Activated gamma-delta T cell treated with Interleukin-2 at 50 U/mL for 16 hours (primary cell): ENCODE measurements around the gene THADA.

Experiments used
- DNase-seq: peaks from one replicate; pipeline ENCODE4 v3.0.0-alpha.2; 2020

Gene THADA

DNA sequence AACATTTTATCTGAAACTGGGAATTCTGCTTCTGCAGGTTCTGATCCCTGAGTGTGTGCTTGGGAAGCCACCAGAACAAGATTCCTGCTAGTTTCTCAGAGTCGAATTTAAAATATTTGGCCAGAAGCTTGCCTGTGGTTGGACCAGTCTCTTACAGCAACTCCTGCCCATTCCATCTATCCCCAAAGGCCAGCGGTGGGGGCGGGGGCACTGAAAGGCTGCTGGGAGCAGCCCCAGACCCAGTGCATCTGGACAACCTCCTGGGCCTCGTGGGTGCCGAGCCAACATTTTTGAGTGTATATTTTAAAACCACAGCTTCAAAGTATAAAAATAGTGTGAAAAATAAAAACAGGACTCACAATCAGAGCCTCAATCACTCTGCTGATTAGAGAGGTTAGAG, 330.8 kb downstream of the THADA start:
- no peak for DNase-seq

DNA sequence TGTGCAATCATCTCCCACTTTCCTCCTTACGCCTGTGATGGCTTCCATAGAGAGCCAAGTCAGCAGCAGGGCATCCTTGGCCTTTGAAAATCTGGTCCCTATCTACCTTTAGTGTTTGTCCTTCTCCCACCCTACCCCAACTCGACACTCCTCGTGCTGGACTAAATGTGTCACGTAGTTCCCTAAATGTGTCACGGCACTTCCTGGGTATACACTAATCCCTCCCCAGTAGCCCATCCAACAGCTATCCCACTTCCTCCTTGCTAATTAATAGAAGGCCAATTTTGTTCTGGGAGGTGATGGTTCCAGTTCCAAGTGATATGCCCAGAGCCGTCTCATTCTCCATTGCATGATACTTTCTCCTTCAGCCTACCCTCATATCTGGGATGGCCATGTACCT, 332.9 kb downstream of the THADA start:
- no peak for DNase-seq

DNA sequence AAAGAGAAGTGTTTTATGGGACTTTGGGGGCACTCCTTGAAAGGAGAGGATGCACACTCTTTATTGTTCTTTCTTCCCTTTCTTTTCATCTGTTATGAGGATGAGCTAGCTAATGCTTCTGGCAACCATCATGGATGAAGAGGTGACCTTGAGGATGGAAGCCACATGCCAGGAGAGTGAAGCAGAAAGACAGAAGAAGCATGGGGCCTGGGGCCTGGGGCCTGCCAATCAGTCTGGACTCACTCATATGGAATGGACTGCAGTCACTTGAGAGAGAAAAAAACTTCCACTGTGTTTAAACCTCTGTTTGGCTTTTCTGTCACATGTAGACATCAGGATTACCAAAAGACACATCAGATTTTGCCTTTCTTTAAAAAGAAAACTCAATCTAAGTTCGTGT, 333.6 kb downstream of the THADA start:
- no peak for DNase-seq

DNA sequence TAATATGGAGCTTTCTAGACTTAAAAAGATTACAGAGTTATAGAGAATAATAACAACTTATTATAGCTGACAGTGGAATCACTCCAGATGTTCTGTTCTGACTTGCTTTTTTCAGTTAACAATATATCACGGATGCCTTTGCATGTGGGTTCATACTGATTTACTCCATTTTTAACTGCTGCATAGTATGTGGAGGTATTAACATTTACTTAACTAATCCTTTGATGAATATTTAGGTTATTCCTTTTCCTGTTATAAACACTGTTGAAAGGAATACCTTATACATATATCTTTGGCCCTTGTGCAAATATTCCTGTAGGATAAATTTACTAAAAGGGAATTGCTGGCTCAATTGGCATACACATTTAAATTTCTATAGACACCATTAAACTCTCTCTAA, 336.3 kb downstream of the THADA start:
- DNase-seq: no peak

DNA sequence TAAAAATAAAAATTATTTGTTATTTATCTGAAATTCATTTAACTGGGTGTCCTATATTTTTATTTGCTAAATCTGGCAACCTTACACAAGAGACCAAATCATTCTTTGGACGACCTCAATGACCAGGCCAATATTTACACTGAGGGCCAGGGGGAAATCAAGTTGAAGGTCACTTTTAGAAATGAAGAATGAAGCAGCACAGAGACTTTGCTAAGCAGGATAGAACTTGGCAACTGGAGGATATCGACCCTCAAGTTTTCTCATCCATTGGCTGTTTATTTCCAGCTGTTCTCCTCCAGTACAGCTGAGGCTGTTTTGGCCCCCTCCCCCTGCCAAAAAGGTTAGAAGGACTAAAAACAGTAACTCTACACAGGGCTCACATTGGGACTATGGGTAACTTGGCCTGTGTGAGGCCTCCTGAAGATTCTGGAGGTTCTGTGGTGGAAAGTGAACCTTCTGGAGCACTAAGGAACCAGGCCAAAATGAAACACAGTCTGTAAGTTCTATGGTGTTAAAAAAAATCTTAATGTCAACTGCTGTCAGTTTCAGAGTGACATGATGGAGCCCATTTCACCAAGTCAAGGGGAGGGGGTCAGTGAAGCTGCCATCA, 337.2 kb downstream of the THADA start:
- DNase-seq: no peak

DNA sequence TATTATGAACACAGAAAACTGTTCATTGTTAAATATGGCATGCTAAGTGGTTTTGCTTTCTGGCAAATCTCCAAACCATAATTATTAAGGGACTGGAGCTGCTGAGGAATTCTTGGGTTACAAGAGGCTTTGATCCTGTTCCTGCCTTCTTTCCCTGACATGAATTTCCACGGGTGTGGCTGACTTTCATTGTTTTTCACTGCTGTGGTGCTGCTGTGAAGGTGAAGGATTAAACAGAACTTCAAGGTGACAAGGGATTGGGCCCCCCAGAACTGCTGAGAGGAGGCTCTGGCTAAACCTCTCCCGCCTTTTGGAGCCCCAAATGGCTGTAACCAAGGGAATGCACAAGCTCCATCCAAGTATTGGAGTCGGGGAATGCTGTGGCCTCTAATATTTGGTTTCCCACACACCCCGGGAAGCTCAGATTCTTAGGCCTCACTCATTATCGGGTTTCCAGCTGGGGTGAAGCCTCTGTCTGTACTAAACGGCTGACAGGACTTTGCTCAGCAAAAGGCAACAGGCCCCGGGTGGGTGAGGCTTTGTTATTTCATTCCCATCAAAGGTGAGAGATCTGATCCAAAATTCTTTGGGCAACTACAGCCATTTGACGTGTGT, 340.4 kb downstream of the THADA start:
- no peak for DNase-seq

DNA sequence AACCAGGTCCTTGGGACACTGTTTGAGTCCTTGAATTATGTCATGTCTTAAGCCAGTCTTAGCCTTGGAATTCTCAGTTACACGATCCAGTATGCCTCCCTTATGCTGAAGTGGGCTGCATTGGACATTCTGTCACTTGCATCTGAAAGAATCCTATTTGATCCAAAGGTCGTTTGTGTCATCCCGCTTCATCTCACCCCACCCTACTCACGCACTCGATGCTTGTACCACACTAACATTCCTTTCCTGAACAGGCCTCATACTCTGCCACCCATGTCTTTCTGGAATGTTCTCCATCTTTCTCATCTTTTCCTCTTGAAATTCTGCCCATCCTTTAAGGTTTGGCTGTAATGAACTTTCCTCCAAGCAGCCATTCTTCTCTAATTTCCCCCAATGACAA, 341.5 kb downstream of the THADA start:
- DNase-seq: no peak

DNA sequence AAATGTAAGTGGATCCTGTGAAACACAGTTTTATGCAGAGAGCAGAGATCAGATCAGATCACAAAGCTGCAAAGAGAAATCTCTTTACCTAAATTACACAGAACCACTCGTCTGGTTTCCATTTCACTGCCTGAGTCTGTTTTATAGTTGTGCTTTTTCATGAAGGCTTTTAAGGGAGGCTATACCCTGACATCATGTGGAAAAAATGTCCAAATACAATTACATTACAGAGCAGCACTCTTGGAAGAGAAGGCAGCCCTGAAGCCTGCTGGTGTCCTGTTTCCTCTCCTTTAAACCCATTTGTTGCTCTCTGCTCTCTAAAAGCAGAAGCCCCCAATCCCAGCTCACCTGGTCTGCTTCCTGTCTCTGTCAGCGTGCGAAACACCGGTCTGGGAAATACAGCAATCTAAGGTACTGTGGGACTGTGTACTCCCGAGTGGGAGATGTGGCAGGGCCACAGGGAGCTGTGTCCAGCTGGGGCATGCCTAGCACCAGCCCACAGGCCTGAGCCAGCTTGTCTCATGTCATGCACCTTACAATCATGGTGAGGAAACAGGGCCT, 344.6 kb downstream of the THADA start:
- no peak for DNase-seq

DNA sequence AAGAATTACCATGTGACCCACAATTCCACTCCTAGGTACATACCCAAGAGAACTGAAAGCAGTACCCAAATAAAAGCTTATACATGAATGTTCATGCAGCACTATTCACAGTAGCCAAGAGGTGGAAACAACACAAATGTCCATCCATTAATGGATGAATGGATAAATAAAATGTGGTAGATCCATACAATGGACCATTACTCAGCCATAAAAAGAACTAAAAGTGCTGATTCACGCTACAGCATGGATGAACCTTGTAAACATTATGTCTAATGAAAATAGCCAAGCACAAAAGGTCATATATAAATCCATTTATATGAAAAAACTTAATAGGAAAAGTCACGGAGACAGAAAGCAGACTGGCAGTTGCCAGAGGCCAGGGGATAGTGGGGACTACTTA, 345.8 kb downstream of the THADA start:
- no peak for DNase-seq

DNA sequence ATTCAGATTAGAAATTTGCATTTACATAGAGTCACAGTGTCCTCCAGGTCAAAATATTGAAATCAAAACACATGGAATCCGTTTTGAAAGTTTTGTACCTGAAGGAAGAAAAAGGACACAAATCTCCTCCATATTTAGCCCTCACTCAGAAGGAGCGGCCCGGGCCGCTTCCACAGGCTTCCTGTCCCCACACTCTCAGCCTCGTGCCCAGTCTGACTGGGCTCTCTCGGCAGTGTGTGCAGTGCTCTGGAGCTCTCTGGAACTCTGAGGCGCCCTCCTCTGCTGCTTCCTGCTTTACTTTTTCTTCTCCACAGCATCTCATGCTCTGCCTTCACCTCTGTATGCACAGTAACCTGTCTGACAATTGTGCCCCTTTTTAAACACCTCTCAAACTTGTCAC, 347.2 kb downstream of the THADA start:
- no peak for DNase-seq

DNA sequence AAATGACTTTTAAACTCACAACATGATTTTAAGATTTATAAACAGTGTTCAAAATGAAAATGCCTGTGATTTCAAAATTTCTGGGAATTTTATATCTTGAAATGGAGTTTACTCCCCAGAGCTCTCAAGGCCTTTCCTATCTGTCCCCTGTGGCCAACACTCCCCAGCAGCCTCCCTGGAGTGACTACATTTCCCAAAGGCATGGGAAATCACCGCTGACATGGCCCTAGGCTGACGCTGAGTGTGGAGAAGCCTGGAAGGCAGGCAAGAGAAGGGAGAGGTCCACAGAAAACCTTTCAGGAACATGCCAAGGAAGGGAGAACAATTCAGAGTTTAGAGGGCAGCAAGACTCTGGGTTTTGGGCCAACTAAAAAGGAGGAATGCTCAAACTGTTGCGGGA, 349.2 kb downstream of the THADA start:
- DNase-seq: no peak

DNA sequence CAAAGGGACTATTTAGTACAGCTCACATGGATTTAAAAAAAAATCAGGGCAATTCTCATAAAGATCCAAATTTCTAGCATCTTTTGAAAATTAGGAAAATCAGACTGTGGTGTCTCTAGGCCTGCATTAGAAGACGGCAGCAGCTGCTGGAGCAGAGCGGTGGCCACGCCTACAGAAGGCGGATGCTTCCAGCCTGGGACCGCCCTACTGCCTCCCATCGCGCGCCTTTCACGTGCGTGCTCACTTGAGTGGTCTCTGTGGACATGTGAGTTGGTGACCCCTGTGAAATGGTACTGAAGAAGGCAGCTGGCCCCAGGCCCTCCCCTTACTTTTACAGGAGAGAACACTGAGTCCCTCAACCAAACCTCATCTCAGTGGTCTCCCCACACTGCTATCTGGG, 354.3 kb downstream of the THADA start:
- DNase-seq: no peak

DNA sequence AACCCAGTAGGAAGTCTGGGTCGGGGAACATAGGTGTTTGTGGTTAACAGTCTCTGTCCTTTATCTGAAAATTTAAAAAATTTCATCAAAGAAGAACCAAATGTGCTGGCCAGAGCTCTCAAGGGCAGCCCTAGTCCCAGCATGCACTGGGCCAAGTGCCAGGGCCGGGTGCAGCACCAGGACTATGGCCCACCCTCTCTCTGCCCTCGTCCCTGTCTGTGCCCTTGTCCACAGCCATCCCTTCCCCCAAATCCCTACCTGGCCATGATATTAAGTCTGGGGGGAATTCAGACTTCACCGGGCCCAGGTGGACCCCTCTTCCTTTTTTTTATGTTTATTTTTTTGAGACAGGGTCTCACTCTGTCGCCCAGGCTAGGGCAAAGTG, 355.1 kb downstream of the THADA start:
- DNase-seq: no peak

DNA sequence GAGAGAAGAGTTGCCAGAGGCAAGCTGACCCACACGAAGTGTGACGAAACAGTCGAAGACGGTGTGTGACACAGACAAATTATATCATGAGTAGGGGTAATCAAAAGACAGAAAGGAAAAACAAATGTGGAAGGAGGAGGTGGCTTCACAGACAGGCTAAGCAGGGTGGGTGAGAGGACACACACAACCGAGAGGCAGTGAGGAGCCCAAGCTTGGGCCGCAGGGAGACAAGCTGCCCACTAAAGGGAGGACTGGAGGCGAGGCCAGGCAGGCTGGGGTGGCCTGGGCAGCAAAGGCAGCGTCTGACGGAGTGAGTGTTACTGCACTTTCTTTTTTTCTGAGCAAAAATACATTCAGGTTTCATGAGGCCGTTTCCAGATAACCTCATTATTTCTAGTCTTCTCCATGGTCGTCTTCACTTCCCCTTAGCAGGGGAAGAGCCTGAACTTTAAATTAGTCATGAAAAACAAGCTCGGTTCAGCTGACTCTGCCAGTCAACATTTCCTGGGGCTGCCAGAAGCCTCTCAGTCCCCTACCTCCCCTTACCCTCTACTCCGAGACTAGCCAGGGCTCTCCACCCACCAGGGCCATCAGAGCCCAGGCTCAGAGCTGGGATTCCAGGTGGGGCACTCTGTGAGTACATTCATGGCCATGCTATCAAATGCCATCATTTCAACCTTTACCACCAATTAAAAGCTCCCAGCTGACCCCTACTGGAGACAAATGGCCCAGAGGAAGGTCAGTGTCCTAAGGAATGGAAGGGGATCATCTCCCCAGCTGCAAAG, 355.7 kb downstream of the THADA start:
- no peak for DNase-seq

DNA sequence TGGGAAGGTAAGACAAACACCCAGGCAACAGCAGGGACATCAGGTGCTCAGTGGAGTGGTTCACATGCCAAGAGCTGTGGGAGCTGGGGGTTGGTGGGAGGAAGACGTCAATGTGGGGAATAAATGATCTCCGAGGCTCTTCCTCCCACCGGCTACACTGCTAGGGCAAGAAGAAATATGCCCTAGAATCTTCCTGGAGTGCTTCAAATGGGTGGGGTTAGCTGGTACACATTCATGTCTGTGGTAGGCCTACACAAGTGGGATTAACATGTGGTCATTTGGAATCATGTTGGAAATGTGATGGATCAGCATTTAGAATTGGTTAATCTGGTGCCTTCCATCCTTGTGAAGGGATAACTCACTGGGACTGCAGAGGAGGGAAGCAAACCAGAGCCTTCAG, 357.0 kb downstream of the THADA start:
- no peak for DNase-seq

DNA sequence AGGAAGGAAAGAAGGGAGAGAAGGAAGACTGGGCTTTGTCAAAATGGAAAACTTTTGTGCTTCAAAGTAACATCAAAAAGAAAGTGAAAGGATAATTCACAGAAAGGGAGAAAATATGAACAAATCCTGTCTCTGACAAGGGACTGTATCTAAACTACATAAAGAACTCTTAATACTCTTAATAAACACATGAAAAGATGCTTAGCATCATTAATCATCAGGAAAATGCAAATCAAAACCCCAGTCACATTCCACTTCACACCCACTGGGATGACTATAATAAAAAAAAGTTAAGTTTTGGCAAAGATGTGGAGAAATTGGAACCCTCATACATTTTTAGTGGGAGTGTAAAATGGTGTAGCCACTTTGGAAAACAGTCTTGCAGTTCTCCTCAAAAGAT, 357.7 kb downstream of the THADA start:
- no peak for DNase-seq

DNA sequence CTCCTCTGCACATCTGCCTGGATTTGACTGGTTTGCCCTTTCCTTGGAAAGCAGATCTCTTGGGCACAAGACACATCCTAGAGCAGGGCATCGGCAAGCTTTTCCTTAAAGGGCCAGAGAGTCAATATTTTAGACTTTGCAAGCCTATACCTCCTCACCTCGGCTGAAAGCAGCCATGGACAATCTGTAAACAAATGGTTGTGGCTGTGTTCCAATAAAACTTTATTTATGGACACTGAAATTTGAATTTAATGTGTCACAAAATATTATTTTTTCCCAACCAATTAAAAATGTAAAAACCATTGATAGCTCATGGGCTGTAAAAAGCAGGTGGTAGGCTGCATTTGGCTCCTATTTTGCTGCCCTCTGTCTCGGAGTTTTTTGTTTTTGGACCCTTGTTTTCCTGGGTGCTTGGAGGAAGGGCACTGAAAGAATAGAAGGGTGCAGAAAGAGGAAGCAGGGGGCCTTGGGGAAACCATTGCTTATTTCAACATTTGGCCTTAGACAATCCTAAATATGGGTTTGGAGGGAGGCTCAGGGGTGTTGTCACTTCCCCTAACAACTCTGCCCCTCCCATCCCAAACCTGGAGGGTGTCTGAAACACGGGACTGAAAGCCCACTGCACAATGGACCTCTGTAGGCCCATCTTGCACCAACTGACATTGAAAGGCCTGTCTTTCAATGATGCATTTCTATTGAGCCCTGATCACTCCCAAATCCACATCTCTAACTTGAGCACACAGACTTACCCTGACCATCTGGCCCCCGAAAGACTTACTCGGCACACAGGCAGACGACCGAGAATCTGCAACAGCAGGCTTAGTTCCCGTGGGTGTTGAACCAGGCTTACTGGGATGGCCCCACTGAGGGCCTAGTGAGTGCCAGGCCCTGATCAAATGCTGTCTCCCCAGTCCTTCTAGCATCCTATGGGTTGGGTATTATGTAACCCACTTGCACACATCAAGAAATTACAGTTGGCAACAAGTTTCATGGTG, 362.3 kb downstream of the THADA start:
- no peak for DNase-seq

DNA sequence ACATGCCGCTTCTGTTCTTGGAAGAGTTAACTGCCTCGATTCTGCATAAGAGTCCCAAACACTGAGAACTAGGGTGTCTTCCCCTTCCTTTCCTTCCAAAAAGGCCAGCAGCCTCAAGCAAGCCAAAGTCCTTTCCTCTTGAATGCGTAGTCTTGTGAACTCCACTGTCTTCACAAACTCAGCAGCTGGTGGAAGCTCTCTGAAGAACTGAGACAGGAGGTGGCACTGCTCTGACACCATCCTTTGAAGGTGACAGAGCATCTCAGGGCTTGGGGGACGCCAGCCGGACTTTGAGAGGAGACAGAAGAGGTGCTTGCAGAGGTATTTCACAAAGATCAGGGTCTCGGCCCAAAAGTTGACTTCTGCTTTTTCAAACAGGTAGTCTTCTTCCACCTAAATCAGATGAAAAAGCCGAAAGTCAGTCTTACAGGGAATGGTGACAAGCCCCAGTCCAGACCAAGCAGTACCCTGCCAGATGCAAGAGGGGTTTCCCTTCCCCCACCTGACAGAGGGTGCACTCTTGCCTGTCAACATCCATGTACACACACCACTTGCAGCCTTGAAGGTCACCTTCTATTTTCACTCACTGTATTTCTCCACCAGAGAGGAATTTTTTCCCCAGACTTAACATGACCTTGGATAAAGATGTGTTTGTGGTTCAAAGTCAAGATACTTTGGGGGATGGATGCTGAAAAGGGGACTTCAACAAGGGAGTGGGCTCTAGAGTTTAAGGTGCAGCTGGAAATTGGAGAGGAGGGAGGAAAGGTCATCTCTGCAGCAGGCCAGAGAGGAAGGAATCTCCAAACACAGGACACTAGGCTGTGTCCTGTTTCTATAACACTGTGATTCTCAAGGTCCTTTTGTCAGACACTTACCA, 364.6 kb downstream of the THADA start:
- DNase-seq: no peak

DNA sequence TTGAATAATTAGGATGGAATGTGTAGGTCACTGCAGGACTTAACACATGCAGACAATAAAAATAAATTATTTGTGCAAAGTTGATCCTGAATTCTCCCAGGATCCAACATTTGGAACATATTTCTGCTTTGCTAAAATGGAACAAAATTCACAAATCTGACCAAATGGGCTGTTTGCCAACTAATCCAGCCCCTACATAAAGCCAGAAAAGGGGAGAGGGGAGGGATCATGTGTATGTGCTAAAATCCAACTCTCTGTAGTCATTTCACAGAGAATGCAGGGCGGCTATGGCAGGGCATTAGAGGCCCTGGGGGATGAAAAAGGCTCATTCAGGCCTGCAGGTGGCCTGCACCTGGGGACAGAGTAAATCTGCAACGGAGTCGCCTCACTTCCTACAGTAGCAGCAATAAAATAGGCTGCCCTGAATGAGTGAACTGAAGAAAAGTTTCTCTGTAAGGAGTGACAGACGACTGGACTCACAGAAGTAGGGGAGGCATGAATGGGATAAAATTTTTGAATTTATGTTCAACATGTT, 365.4 kb downstream of the THADA start:
- no peak for DNase-seq

DNA sequence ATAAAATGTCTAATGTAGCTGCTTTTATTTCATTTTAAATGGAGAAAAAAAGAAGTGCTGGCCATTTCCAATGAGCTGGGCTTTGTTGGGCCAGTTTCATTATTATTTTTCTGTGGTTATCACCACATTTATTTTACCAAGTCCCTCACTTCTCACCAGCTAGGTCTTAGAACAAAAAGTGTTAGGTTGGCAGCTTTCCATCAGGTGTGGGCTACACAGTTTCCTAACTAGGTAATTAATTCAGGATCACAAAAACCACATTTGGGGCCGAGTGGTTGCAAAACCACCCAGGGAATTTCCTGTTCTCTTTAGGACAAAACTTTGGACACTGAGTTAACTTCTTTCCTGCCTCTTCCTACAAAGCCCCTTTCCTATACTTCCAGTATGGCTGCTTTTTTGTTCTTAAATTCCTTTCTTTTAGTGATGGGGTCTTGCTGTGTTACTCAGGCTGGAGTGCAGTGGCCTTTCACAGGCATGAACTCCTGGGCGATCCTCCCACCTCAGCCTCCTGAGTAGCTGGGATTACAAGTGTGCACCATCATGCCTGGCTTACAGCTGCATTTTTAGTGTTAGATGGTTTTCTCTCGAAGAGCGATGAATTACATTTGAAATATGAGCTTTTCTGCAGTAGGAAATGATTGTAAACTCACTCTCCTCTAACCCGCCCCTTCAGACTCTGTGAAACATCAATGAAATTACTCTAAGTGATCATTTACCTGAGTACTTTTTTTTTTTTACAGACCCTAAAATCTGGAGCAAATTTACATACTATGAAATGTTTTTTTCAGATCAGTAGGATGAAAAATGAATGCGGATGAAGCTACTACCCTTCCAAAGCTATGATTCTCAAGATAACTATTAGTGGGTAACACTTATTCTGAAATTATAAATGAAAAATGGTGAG, 366.8 kb downstream of the THADA start:
- DNase-seq: no peak
